Gastroesophageal sphincter (tissue), 4 donors: ENCODE data around the gene LBHD2. TPM values are rescaled to one million over a fixed set of nuclear protein-coding genes. Genes with fewer than 3 reads are reported as not detected.
"Not testable (repeated sequence)": the region's sequence is repeated elsewhere in the genome, so short reads cannot be mapped to it uniquely, and the experiment has no call there.

Source experiments
- ATAC-seq: fragments of 150-250 bp; one replicate; pipeline ENCODE4 v1.9.1; 2016; ENCODE audit warnings: mild to moderate bottlenecking, moderate library complexity
- H3K27ac ChIP-seq, 4 donors: fragments of 200-600 bp; sonication (generic) in 3 of 4; 1 replicate in 3 of 4; 2 replicates in 1 of 4; pipeline ENCODE4 v1.5.1; 2016 to 2019
- H3K27me3 ChIP-seq: fragments of 200-600 bp; sonication (generic); one replicate; pipeline ENCODE4 v1.5.1; 2019
- H3K36me3 ChIP-seq, 2 donors: fragments of 200-600 bp; sonication (generic); one replicate each; pipeline ENCODE4 v1.5.1; 2019; ENCODE audit warnings: control low read depth in 1 of 2
- H3K4me1 ChIP-seq, 3 donors: fragments of 200-600 bp; sonication (generic); 1 replicate in 2 of 3; 2 replicates in 1 of 3; pipeline ENCODE4 v1.5.1; 2016 to 2019; ENCODE audit warnings: control low read depth in 2 of 3
- H3K4me3 ChIP-seq, 2 donors: fragments of 200-600 bp; sonication (generic); one replicate each; pipeline ENCODE4 v1.5.1; 2019; ENCODE audit warnings: mild to moderate bottlenecking in 1 of 2, moderate library complexity in 1 of 2
- H3K9me3 ChIP-seq, 3 donors: fragments of 200-600 bp; sonication (generic); one replicate each; pipeline ENCODE4 v1.5.1; 2017 to 2019; ENCODE audit warnings: control low read depth in 2 of 3
- CTCF ChIP-seq, 4 experiments: fragments of 200-600 bp in 2 of 4; fragments of 450-650 bp in 2 of 4; sonication (generic) in 1 of 4; IDR thresholded peaks; one replicate each; pipeline ENCODE4 v1.5.1; 2017 to 2019; ENCODE audit warnings: antibody characterized with exemption in 4 of 4, mild to moderate bottlenecking in 2 of 4, moderate library complexity in 2 of 4
- EP300 ChIP-seq: sonication (generic); formaldehyde crosslinking; IDR thresholded peaks from one replicate; pipeline ENCODE4 v1.6.1; 2017; ENCODE audit warnings: antibody characterized with exemption, mild to moderate bottlenecking
- POLR2A ChIP-seq, 2 donors: fragments of 450-650 bp; IDR thresholded peaks; one replicate each; pipeline ENCODE4 v1.6.1; 2017; ENCODE audit warnings: antibody characterized with exemption in 2 of 2, mild to moderate bottlenecking in 2 of 2, moderate library complexity in 1 of 2
- POLR2AphosphoS5 ChIP-seq: sonication (generic); formaldehyde crosslinking; IDR thresholded peaks from one replicate; pipeline ENCODE4 v1.6.1; 2017; ENCODE audit warnings: antibody characterized with exemption
- WGBS, 2 donors: methylation state at CpG; one replicate each; pipeline ENCODE4 v1.1.5; 2018; ENCODE audit warnings: low coverage in 1 of 2; 5-methylcytosine and 5-hydroxymethylcytosine counted together
- total RNA-seq, 4 donors: library from RNA; depleted of rRNA; stranded (reverse); fragments of >200 nt; gene quantifications; one replicate each; pipeline ENCODE4 v1.1.0, GENCODE V29; 2016

LBHD2 gene
- total RNA-seq: not detected

- Histone ChIP-seq H3K4me3 (peak within 1 kb of the TSS in 1 of 2 donors; percentile 23), H3K27ac (no peak within 1 kb of the TSS), H3K4me1 (peaks cover 0 to 8% (median 4%) of the 10 kb centered on the region in 3 donors), H3K27me3 (peaks cover 81% of the 10 kb centered on the region), H3K9me3 (no peaks in the 10 kb centered on the region), H3K36me3 (no peaks in the 10 kb centered on the region)
- 74% methylated on average over 2 to 9 of the region's 61 CpGs for WGBS, 2 donors
- ATAC-seq: no peak
- no peak for TF ChIP-seq CTCF (IDR thresholded peaks at IDR 0.05)
Observed at GRCh38 chr14:103084021-103084919, at the start of gene LBHD2. LBHD2 (plus strand) TSS chr14:103084210; CDS start chr14:103086013, 1,803 bp downstream.

GRCh38 chr14:103041464-103041863 is 42.5 kb upstream of the LBHD2 start:
- ATAC-seq: no peak

GRCh38 chr14:103043257-103044015 is 40.6 kb upstream of the LBHD2 start:
- WGBS, 2 donors: 89 to 91% methylated on average over 8 of the region's 8 CpGs

More at GRCh38 chr14:103041464-103041863, 42.5 kb upstream of the LBHD2 start:
- 92 to 100% methylated on average over 1 to 2 of the region's 20 CpGs for WGBS, 2 donors
- Histone ChIP-seq H3K9me3 (no peaks in the 10 kb centered on the region), H3K27me3 (no peaks in the 10 kb centered on the region), H3K27ac (no peak overlapping the region), H3K36me3 (peaks cover 0 to 20% of the 10 kb centered on the region in 2 donors), H3K4me1 (peaks cover 0 to 32% (median 17%) of the 10 kb centered on the region in 3 donors), H3K4me3 (no peak overlapping the region)
- no peak for TF ChIP-seq CTCF (IDR thresholded peaks at IDR 0.05)
- no peak for TF ChIP-seq EP300
- TF ChIP-seq POLR2A (IDR thresholded peaks at IDR 0.05): no peak
- no peak for TF ChIP-seq POLR2AphosphoS5

GRCh38 chr14:103045371-103045869 is 38.6 kb upstream of the LBHD2 start:
- peaks cover 0 to 20% of the 10 kb centered on the region in 2 donors for H3K36me3 ChIP-seq
- H3K4me3 ChIP-seq: no peak overlapping the region
- WGBS, 2 donors: 19 to 29% methylated on average over 14 to 15 of the region's 15 CpGs
- ATAC-seq: no peak
- H3K4me1 ChIP-seq: peaks cover 0 to 66% (median 24%) of the 10 kb centered on the region in 3 donors
- no peak for TF ChIP-seq CTCF (IDR thresholded peaks at IDR 0.05)
- TF ChIP-seq EP300: no peak
- no peak for TF ChIP-seq POLR2AphosphoS5
- TF ChIP-seq POLR2A (IDR thresholded peaks at IDR 0.05): no peak
- no peaks in the 10 kb centered on the region for H3K27me3 ChIP-seq
- H3K9me3 ChIP-seq: no peaks in the 10 kb centered on the region
- no peak overlapping the region for H3K27ac ChIP-seq

More at GRCh38 chr14:103043257-103044015, 40.6 kb upstream of the LBHD2 start:
- Histone ChIP-seq H3K36me3 (peaks cover 0 to 20% of the 10 kb centered on the region in 2 donors), H3K27me3 (no peaks in the 10 kb centered on the region), H3K27ac (no peak overlapping the region), H3K4me1 (peaks cover 0 to 47% (median 20%) of the 10 kb centered on the region in 3 donors), H3K4me3 (no peak overlapping the region), H3K9me3 (no peaks in the 10 kb centered on the region)
- no peak for ATAC-seq
- TF ChIP-seq POLR2A (IDR thresholded peaks at IDR 0.05) (no peak), POLR2AphosphoS5 (no peak), EP300 (no peak), CTCF (IDR thresholded peaks at IDR 0.05) (no peak)

GRCh38 chr14:103047453-103047852 is 36.6 kb upstream of the LBHD2 start:
- not testable (repeated sequence) for H3K27ac ChIP-seq, H3K9me3 ChIP-seq, H3K36me3 ChIP-seq, H3K4me3 ChIP-seq, H3K27me3 ChIP-seq, ATAC-seq
- peaks cover 0 to 86% (median 24%) of the 10 kb centered on the region in 3 donors for H3K4me1 ChIP-seq
- 86 to 89% methylated on average over 1 to 7 of the region's 8 CpGs for WGBS, 2 donors
